H1 (cell line): Measurements from ENCODE around the gene CSRP1. TPM values are rescaled to one million over a fixed set of nuclear protein-coding genes. Genes with fewer than 3 reads are reported as not detected.
A peak's percentile ranks its signal among the peaks of the same experiment; 100 is the strongest.

Experiments
- CTCF ChIA-PET: fragments of 300-600 bp; sonication (Branson Sonifier 250); formaldehyde crosslinking; loops from one replicate; lab custom pipeline; 2021; ENCODE audit not compliant: partially characterized antibody; lab: Charles Lee
- POLR2A ChIA-PET: fragments of 300-600 bp; sonication (Branson Sonifier 250); formaldehyde crosslinking; loops from one replicate; lab custom pipeline; 2021; ENCODE audit warnings: inconsistent platforms; ENCODE audit not compliant: partially characterized antibody; lab: Charles Lee
- DNase-seq, 2 experiments: peaks; one replicate each; pipeline versions ENCODE4 v3.0.0 to v3.0.0-alpha.2; 2010 to 2022; ENCODE audit warnings: low spot score in 2 of 2, low read depth in 1 of 2, mixed read lengths in 1 of 2
- FAIRE-seq: peaks from 2 replicates; lab custom pipeline; 2011; peaks lifted over from hg19 to GRCh38; lab: Jason Lieb, UNC
- H2AFZ ChIP-seq: 2 replicates; pipeline ENCODE4 v1.8.1; 2012; ENCODE audit warnings: low read length, inconsistent platforms
- H2AK5ac ChIP-seq: 2 replicates; pipeline ENCODE4 v1.6.1; 2013; ENCODE audit warnings: low read depth, low read length
- H2BK120ac ChIP-seq: replicated peaks from 2 replicates; pipeline ENCODE3; 2013; ENCODE audit warnings: low read depth, low read length, inconsistent platforms
- H2BK12ac ChIP-seq: 2 replicates; pipeline ENCODE4 v1.6.1; 2013; ENCODE audit warnings: low read depth, low read length
- H2BK15ac ChIP-seq: 2 replicates; pipeline ENCODE4 v1.6.1; 2013; ENCODE audit warnings: low read length
- H2BK20ac ChIP-seq: 2 replicates; pipeline ENCODE4 v1.6.1; 2013; ENCODE audit warnings: low read length
- H2BK5ac ChIP-seq: 2 replicates; pipeline ENCODE4 v1.6.1; 2013; ENCODE audit warnings: low read depth, low read length
- H3K14ac ChIP-seq: 2 replicates; pipeline ENCODE4 v1.6.1; 2013; ENCODE audit warnings: inconsistent platforms; ENCODE audit not compliant: insufficient read length
- H3K18ac ChIP-seq: 2 replicates; pipeline ENCODE4 v1.6.1; 2013; ENCODE audit warnings: low read length; ENCODE audit errors: extremely low read depth
- H3K23ac ChIP-seq: 2 replicates; pipeline ENCODE4 v1.6.1; 2013; ENCODE audit warnings: inconsistent platforms; ENCODE audit not compliant: insufficient read length
- H3K23me2 ChIP-seq: 2 replicates; pipeline ENCODE4 v1.6.1; 2013; ENCODE audit warnings: low read depth, low read length
- H3K27ac ChIP-seq: 2 replicates; pipeline ENCODE4 v1.6.1; 2011; ENCODE audit warnings: low read depth, low read length, inconsistent platforms
- H3K27me3 ChIP-seq, 4 experiments: replicated peaks in 1 of 4; 1 replicate in 1 of 4; 2 replicates in 3 of 4; pipeline versions ENCODE4 v1.6.1 to v1.8.1; 2011 to 2013; ENCODE audit warnings: low read length in 3 of 4, mild to moderate bottlenecking in 3 of 4, inconsistent platforms in 2 of 4, mixed read lengths in 2 of 4, moderate library complexity in 1 of 4; ENCODE audit not compliant: control insufficient read depth in 3 of 4, insufficient read depth in 3 of 4; ENCODE audit errors: extremely low read depth in 1 of 4
- H3K36me3 ChIP-seq, 4 experiments: 2 replicates each; pipeline versions ENCODE4 v1.6.1 to v1.8.1; 2011 to 2013; ENCODE audit warnings: mild to moderate bottlenecking in 4 of 4, low read length in 3 of 4, moderate library complexity in 2 of 4, control low read depth in 1 of 4, inconsistent platforms in 1 of 4; ENCODE audit not compliant: insufficient read depth in 4 of 4, control insufficient read depth in 2 of 4
- H3K4ac ChIP-seq: replicated peaks from 2 replicates; pipeline ENCODE3; 2013; ENCODE audit warnings: low read length, low read depth, mixed read lengths, inconsistent platforms; ENCODE audit not compliant: insufficient read length
- H3K4me1 ChIP-seq, 4 experiments: replicated peaks in 1 of 4; 1 replicate in 1 of 4; 2 replicates in 3 of 4; pipeline versions ENCODE4 v1.6.1 to v1.8.1; 2011 to 2013; ENCODE audit warnings: low read length in 3 of 4, inconsistent platforms in 2 of 4, mixed read lengths in 1 of 4; ENCODE audit not compliant: insufficient read depth in 4 of 4, control insufficient read depth in 3 of 4
- H3K4me2 ChIP-seq, 2 experiments: 2 replicates each; pipeline versions ENCODE4 v1.6.1 to v1.8.1; 2011 to 2013; ENCODE audit warnings: low read depth in 2 of 2, low read length in 2 of 2, control low read depth in 1 of 2, inconsistent platforms in 1 of 2, mild to moderate bottlenecking in 1 of 2; ENCODE audit not compliant: insufficient read depth in 1 of 2
- H3K4me3 ChIP-seq, 4 experiments: fragments of 200-600, 300-600 bp in 1 of 4; sonication (generic), shearing (Covaris generic), sonication (Bioruptor Twin) in 1 of 4; 2 replicates each; pipeline versions ENCODE4 v1.5.1 to v1.8.1; 2011 to 2016; ENCODE audit warnings: low read length in 4 of 4, low read depth in 3 of 4, control low read depth in 2 of 4, inconsistent platforms in 2 of 4, mild to moderate bottlenecking in 2 of 4, mixed read lengths in 1 of 4, moderate library complexity in 1 of 4; ENCODE audit not compliant: insufficient read depth in 2 of 4; ENCODE audit errors: extremely low read depth in 1 of 4
- H3K56ac ChIP-seq: replicated peaks from 2 replicates; pipeline ENCODE3; 2013; ENCODE audit warnings: low read depth, mild to moderate bottlenecking, mixed read lengths, low read length, inconsistent platforms; ENCODE audit not compliant: insufficient read length
- H3K79me1 ChIP-seq: 2 replicates; pipeline ENCODE4 v1.6.1; 2013; ENCODE audit warnings: low read depth, low read length, control low read depth
- H3K79me2 ChIP-seq, 2 experiments: 2 replicates each; pipeline versions ENCODE4 v1.6.1 to v1.8.1; 2012 to 2013; ENCODE audit warnings: low read length in 2 of 2, mild to moderate bottlenecking in 2 of 2, inconsistent platforms in 1 of 2; ENCODE audit not compliant: insufficient read depth in 2 of 2, control insufficient read depth in 1 of 2
- H3K9ac ChIP-seq, 4 experiments: replicated peaks in 1 of 4; 1 replicate in 1 of 4; 2 replicates in 3 of 4; pipeline versions ENCODE4 v1.6.1 to v1.8.1; 2011 to 2013; ENCODE audit warnings: low read depth in 3 of 4, low read length in 3 of 4, control low read depth in 2 of 4, mild to moderate bottlenecking in 2 of 4, moderate library complexity in 2 of 4, inconsistent platforms in 1 of 4; ENCODE audit errors: extremely low read depth in 1 of 4
- H3K9me3 ChIP-seq, 2 experiments: 2 replicates each; pipeline versions ENCODE4 v1.6.1 to v1.8.1; 2012 to 2013; ENCODE audit warnings: mild to moderate bottlenecking in 2 of 2, moderate library complexity in 2 of 2, control low read depth in 1 of 2, inconsistent platforms in 1 of 2, low read depth in 1 of 2, low read length in 1 of 2, mixed read lengths in 1 of 2; ENCODE audit not compliant: insufficient read depth in 2 of 2
- H4K20me1 ChIP-seq, 2 experiments: replicated peaks in 1 of 2; 2 replicates each; pipeline versions ENCODE3 to v1.8.1; 2011 to 2013; ENCODE audit warnings: inconsistent platforms in 2 of 2, low read length in 2 of 2, mild to moderate bottlenecking in 1 of 2; ENCODE audit not compliant: insufficient read depth in 2 of 2, control insufficient read depth in 1 of 2
- H4K5ac ChIP-seq: 2 replicates; pipeline ENCODE4 v1.6.1; 2013; ENCODE audit warnings: low read length, low read depth, mixed read lengths, inconsistent platforms; ENCODE audit not compliant: insufficient read length
- H4K8ac ChIP-seq: 2 replicates; pipeline ENCODE4 v1.8.0; 2013; ENCODE audit warnings: mild to moderate bottlenecking, moderate library complexity, low read length, inconsistent platforms; ENCODE audit not compliant: insufficient read depth; ENCODE audit errors: extremely low read depth
- H4K91ac ChIP-seq: replicated peaks from 2 replicates; pipeline ENCODE3; 2013; ENCODE audit warnings: low read length, mixed read lengths, inconsistent platforms; ENCODE audit not compliant: insufficient read length
- BACH1 ChIP-seq: IDR thresholded peaks from 2 replicates; pipeline ENCODE4 v1.6.1; 2012; ENCODE audit warnings: low read length, improper control_type of control experiment
- FOSL1 ChIP-seq: IDR thresholded peaks from 2 replicates; pipeline ENCODE4 v1.6.1; 2011; ENCODE audit warnings: mild to moderate bottlenecking, low read depth, low read length, moderate library complexity; ENCODE audit not compliant: insufficient read depth
- PHF8 ChIP-seq: fragments of 200-600 bp; sonication (generic); conservative IDR thresholded peaks from 2 replicates; pipeline ENCODE4 v1.7.1; 2012; ENCODE audit warnings: low read depth, mild to moderate bottlenecking, inconsistent platforms, low read length, moderate library complexity
- POLR2A ChIP-seq, 2 experiments: IDR thresholded peaks; 1 replicate in 1 of 2; 2 replicates in 1 of 2; pipeline ENCODE4 v1.6.1; 2011; ENCODE audit warnings: low read depth in 2 of 2, low read length in 2 of 2, mild to moderate bottlenecking in 2 of 2; ENCODE audit errors: control extremely low read depth in 1 of 2
- RNF2 ChIP-seq: fragments of 200-900, 300-1000 bp; sonication (generic); IDR thresholded peaks from 2 replicates; pipeline ENCODE4 v1.7.1; 2016; ENCODE audit warnings: borderline replicate concordance, low read depth, mild to moderate bottlenecking, antibody characterized with exemption, low read length; ENCODE audit not compliant: poor library complexity, severe bottlenecking; ENCODE audit errors: missing control alignments
- SIX5 ChIP-seq: IDR thresholded peaks from 2 replicates; pipeline ENCODE4 v1.6.1; 2011; ENCODE audit warnings: mild to moderate bottlenecking, low read depth, low read length
- ZNF274 ChIP-seq: IDR thresholded peaks from 2 replicates; pipeline ENCODE4 v1.7.0; 2012; ENCODE audit warnings: low read length, borderline replicate concordance; ENCODE audit errors: extremely low read depth
- WGBS, 2 experiments: shearing (Covaris generic) in 1 of 2; methylation state at CpG; one replicate each; pipeline versions ENCODE4 v1.1.6 to v1.1.7; 2013 to 2015; ENCODE audit warnings: low lambda C conversion rate in 2 of 2, mixed read lengths in 2 of 2, inconsistent platforms in 1 of 2, low coverage in 1 of 2, missing lambda C conversion rate in 1 of 2; ENCODE audit not compliant: insufficient replicate concordance in 2 of 2, insufficient coverage in 1 of 2, insufficient read length in 1 of 2; ENCODE audit errors: extremely low coverage in 1 of 2, missing lambda C conversion rate in 1 of 2; 5-methylcytosine and 5-hydroxymethylcytosine counted together
- long read RNA-seq, 2 experiments: library from RNA in 1 of 2; library from capped mRNA in 1 of 2; stranded (forward); transcript quantifications; one replicate each; pipeline ENCODE4 v2.0.0, GENCODE V29; 2021; ENCODE audit warnings: inconsistent platforms in 1 of 2
- polyA minus RNA-seq, 3 experiments: library from RNA; depleted of rRNA, polyadenylated mRNA; stranded (reverse); fragments of >200 nt; gene quantifications; 1 replicate in 2 of 3; 2 replicates in 1 of 3; pipeline ENCODE4 v1.2.3, GENCODE V29; 2011
- polyA plus RNA-seq, 7 experiments: library from polyadenylated mRNA; depleted of rRNA in 3 of 7; stranded (reverse) in 5 of 7; unstranded in 2 of 7; fragments of >200 nt in 5 of 7; fragments of 200-250 nt in 2 of 7; gene quantifications; 1 replicate in 5 of 7; 2 replicates in 1 of 7; 4 replicates in 1 of 7; pipeline versions ENCODE4 v1.2.1 to v1.2.3, GENCODE V29; 2011 to 2013; ENCODE audit warnings: missing spikeins in 2 of 7, mixed read lengths in 2 of 7
- total RNA-seq: library from RNA; stranded (reverse); fragmentation: NEBNext Ultra II Directional; extraction: Animal tissue kit (Norgen Biotek cat#: 25700); gene quantifications from 2 replicates; pipeline ENCODE4 v1.2.1, GENCODE V29; 2021

Gene CSRP1
- total RNA-seq (22.3 and 24.1 TPM in 2 replicates), polyA plus RNA-seq (2011; rRNA removed) (13.2 and 14.2 TPM in 2 replicates), polyA minus RNA-seq (2011; rRNA and poly(A)+ RNA removed) (10.5 and 12.6 TPM in 2 replicates)
- 13.4 TPM for polyA plus RNA-seq (2011; cell fraction: cytosol; rRNA removed)
- 14.7 TPM for polyA plus RNA-seq (2011; cell fraction: nucleus; rRNA removed)
- polyA plus RNA-seq (2012, experiment 1 of 2) = 12.4 to 15.0 TPM (median 13.8 TPM) in 4 replicates
- 20.3 TPM for polyA plus RNA-seq (2012, experiment 2 of 2)
- polyA plus RNA-seq (2013, experiment 1 of 2) = 15.9 TPM
- polyA plus RNA-seq (2013, experiment 2 of 2) = 15.4 TPM
- polyA minus RNA-seq (2011; cell fraction: cytosol; rRNA and poly(A)+ RNA removed) = 9.5 TPM
- polyA minus RNA-seq (2011; cell fraction: nucleus; rRNA and poly(A)+ RNA removed) = 9.3 TPM
- long read RNA-seq, experiment 1, partial matches to known transcripts = 3 of 16 reads
- long read RNA-seq, experiment 1, other reads (novel, unspliced or antisense) = 11 of 16 reads
- long read RNA-seq, experiment 2, full-length matches to known transcripts = 16 of 16 reads
- long read RNA-seq, experiment 2, partial matches to known transcripts = 0 of 16 reads
- long read RNA-seq, experiment 2, other reads (novel, unspliced or antisense) = 0 of 16 reads

DNA sequence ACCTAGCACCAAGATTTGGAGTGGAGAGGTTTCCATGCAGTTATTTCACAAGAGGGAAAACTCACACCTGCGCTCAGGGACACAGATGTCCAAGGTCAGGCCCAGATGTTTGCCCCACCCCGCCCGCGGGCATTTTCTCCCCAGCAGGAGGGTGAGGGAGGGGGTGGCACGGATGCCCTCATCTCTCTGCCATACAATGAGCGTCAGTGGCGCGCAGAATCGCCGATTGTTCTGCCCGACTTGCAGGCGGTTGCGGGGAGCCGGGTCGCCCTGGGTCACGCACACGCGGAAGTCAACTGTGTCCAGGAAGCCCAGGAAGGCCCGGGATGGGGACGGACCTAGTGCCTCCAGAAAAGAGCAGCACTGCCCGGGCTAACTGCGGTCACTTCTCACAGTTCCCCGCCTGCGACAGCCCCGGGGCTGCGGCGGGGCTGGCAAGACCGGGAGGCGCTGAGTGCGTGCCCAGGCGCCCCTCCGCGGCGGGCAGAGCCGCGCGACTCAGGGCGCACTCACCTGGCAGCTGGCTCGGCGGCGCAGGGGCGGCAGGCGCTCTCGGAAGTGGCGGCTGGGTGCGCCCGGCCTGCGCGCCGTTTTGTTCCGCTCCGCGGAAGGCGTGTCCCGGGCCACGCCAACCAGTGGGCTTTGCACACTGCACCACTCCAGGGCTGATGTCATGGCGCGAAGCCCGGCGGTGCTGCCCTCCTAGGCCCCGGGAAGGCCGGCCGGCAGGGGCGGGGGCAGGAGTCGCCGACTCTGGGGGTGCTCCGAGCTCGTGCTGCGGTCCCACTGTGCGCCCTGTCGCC is at the start of gene CSRP1:
Gene CSRP1 (minus strand): TSS at position 567 of the 803 bp plus-strand sequence. CDS start 10,820 bp downstream, outside the sequence.
- peak within 1 kb of the TSS; percentile 8; the same call in 1 of the 2 replicates for H2BK15ac ChIP-seq
- no peak within 1 kb of the TSS for H3K23ac ChIP-seq
- H2BK5ac ChIP-seq = 0 out of 2 replicates have a peak within 1 kb of the TSS, but pooled peaks have one; percentile 16
- peaks cover 8% of the 10 kb centered on the region; the same call in 1 of the 2 replicates for H3K23me2 ChIP-seq
- 11% methylated on average over 71 of the region's 71 CpGs; no CpG with 5 or more reads in 1 of the 2 experiments for WGBS, 2 experiments
- no peak within 1 kb of the TSS for H4K91ac ChIP-seq
- peak within 1 kb of the TSS; percentile 42; the same call in 1 of the 2 replicates for H2AFZ ChIP-seq
- peak within 1 kb of the TSS; percentile 70 to 71 for H3K4me2 ChIP-seq
- H3K4me3 ChIP-seq = peak within 1 kb of the TSS; percentile 36 to 61 (median 43)
- peaks cover 3 to 33% (median 21%) of the 10 kb centered on the region in 4 experiments for H3K27me3 ChIP-seq
- no peak within 1 kb of the TSS for H2BK120ac ChIP-seq
- DNase-seq (no peak), FAIRE-seq (no peak)
- peaks cover 8 to 24% (median 16%) of the 10 kb centered on the region in 4 experiments for H3K4me1 ChIP-seq
- H3K79me2 ChIP-seq = no peaks in the 10 kb centered on the region
- H2BK12ac ChIP-seq = peak within 1 kb of the TSS; percentile 96
- no peak within 1 kb of the TSS for H3K56ac ChIP-seq
- H4K8ac ChIP-seq = peak within 1 kb of the TSS; percentile 76
- no peak within 1 kb of the TSS for H3K27ac ChIP-seq
- peak within 1 kb of the TSS; percentile 19 for H3K18ac ChIP-seq
- H3K9me3 ChIP-seq = no peaks in the 10 kb centered on the region
- H3K36me3 ChIP-seq = no peaks in the 10 kb centered on the region
- H3K4ac ChIP-seq = no peak within 1 kb of the TSS
- no peak within 1 kb of the TSS for H2BK20ac ChIP-seq
- H3K79me1 ChIP-seq = no peaks in the 10 kb centered on the region
- H2AK5ac ChIP-seq = peak within 1 kb of the TSS; percentile 79
- H3K9ac ChIP-seq = peak within 1 kb of the TSS in 1 of 4 experiments; percentile 44; a peak in 2 of 7 replicates
- POLR2A ChIA-PET = interaction anchor here (1.3 kb wide), 1 partner anchor 27 kb away, joined by 4 read pairs; no protein-coding TSS in a partner anchor
- no peak within 1 kb of the TSS for H3K14ac ChIP-seq
- CTCF ChIA-PET = interaction anchor here (0.9 to 27.5 kb wide), 12 partner anchors 8 to 71 kb away, joined by 3 to 929 read pairs (median 3); partner anchors contain the start of gene NAV1
- no peak within 1 kb of the TSS for H4K5ac ChIP-seq
- no peaks in the 10 kb centered on the region for H4K20me1 ChIP-seq
- TF ChIP-seq FOSL1 (no peak), BACH1 (no peak), SIX5 (no peak), RNF2 (no peak), PHF8 (no peak), ZNF274 (no peak), POLR2A (IDR thresholded peaks at IDR 0.05; ENCODE audit: control extremely low read depth in 1 of 2, low read depth in 2 of 2, low read length in 2 of 2) (0 out of 3 replicates have a peak, but pooled peaks of 1 of the 2 experiments have one; percentile 37)
